ENCODE measurements around the gene NF2.

The NF2 gene

DNA sequence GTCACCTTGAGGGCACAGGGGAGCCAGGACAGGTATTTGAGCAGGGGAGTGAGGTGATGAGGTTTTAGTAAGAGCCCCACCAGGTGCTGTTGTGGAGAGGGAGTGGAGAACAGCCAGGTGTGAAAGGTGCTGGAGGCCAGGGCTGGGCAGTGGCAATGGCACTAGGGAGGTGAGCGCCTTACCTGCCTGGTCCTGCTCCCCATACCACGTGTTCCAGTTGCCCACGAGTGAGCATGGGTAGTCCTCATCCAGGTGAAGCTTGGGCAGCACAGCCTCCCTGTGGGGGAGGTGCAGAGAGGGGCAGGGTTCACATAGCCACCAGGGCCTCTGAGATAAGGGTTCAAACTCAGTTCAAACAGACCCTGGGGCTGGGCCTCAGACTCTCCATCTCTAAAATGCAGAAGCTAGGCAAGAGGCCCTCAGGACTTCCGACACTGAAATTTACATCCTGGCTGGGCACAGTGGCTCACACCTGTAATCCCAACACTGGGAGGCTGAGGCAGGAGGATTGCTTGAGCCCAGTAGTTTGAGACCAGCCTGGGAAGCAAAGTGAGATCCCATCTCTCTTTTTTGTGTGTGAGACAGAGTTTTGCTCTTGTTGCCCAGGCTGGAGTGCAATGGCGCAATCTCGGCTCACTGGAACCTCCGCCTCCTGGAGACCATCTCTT, 34.3 kb upstream of the NF2 start:
- Histone ChIP-seq H3K79me2 (ENCODE audit: control insufficient read depth, low read length) (no peaks in the 10 kb centered on the region), H3K27me3 (ENCODE audit: control insufficient read depth, low read length) (no peaks in the 10 kb centered on the region), H3K9me2 (replicated peaks; ENCODE audit: control insufficient read depth, low read length) (no peaks in the 10 kb centered on the region), H3K9me3 (ENCODE audit: control insufficient read depth, insufficient read depth, low read length) (no peaks in the 10 kb centered on the region), H3K36me3 (ENCODE audit: control insufficient read depth, low read length) (no peaks in the 10 kb centered on the region), H3K27ac (ENCODE audit: low read depth, low read length) (no peak overlapping the region), H3K4me1 (ENCODE audit: control insufficient read depth, low read length) (no peaks in the 10 kb centered on the region), H3F3A (ENCODE audit: control insufficient read depth, insufficient read depth) (no peaks in the 10 kb centered on the region), H3K4me3 (ENCODE audit: low read length) (no peak overlapping the region), H3K4me2 (ENCODE audit: low read length) (no peak overlapping the region), H4K20me1 (ENCODE audit: control insufficient read depth, insufficient read depth, low read depth, low read length) (no peaks in the 10 kb centered on the region)
- TF ChIP-seq, protein P1, sequence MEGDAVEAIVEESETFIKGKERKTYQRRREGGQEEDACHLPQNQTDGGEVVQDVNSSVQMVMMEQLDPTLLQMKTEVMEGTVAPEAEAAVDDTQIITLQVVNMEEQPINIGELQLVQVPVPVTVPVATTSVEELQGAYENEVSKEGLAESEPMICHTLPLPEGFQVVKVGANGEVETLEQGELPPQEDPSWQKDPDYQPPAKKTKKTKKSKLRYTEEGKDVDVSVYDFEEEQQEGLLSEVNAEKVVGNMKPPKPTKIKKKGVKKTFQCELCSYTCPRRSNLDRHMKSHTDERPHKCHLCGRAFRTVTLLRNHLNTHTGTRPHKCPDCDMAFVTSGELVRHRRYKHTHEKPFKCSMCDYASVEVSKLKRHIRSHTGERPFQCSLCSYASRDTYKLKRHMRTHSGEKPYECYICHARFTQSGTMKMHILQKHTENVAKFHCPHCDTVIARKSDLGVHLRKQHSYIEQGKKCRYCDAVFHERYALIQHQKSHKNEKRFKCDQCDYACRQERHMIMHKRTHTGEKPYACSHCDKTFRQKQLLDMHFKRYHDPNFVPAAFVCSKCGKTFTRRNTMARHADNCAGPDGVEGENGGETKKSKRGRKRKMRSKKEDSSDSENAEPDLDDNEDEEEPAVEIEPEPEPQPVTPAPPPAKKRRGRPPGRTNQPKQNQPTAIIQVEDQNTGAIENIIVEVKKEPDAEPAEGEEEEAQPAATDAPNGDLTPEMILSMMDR (IDR thresholded peaks at IDR 0.05; ENCODE audit: low read depth, low read length, poor library complexity, severe bottlenecking): no peak
- TF ChIP-seq EZH2phosphoT487 (IDR thresholded peaks at IDR 0.05; ENCODE audit: borderline replicate concordance, low read length): no peak

GRCh38 chr22:29570456-29570855, 33.0 kb upstream of the NF2 start:
- no peak overlapping the region for H3K4me3 ChIP-seq (ENCODE audit: low read length)
- TF ChIP-seq, protein P1 (IDR thresholded peaks at IDR 0.05; ENCODE audit: low read depth, low read length, poor library complexity, severe bottlenecking): no peak
- TF ChIP-seq EZH2phosphoT487 (IDR thresholded peaks at IDR 0.05; ENCODE audit: borderline replicate concordance, low read length): no peak
- H3K4me2 ChIP-seq (ENCODE audit: low read length): no peak overlapping the region
- no peaks in the 10 kb centered on the region for H3K27me3 ChIP-seq (ENCODE audit: control insufficient read depth, low read length)
- H3K9me3 ChIP-seq (ENCODE audit: control insufficient read depth, insufficient read depth, low read length): no peaks in the 10 kb centered on the region
- no peaks in the 10 kb centered on the region for H3F3A ChIP-seq (ENCODE audit: control insufficient read depth, insufficient read depth)
- H3K4me1 ChIP-seq (ENCODE audit: control insufficient read depth, low read length): no peaks in the 10 kb centered on the region
- no peaks in the 10 kb centered on the region for H4K20me1 ChIP-seq (ENCODE audit: control insufficient read depth, insufficient read depth, low read depth, low read length)
- no peaks in the 10 kb centered on the region for H3K36me3 ChIP-seq (ENCODE audit: control insufficient read depth, low read length)
- H3K79me2 ChIP-seq (ENCODE audit: control insufficient read depth, low read length): no peaks in the 10 kb centered on the region
- H3K9me2 ChIP-seq (replicated peaks; ENCODE audit: control insufficient read depth, low read length): no peaks in the 10 kb centered on the region
- H3K27ac ChIP-seq (ENCODE audit: low read depth, low read length): no peak overlapping the region

GRCh38 chr22:29570912-29571549, 32.4 kb upstream of the NF2 start:
- Histone ChIP-seq H3F3A (ENCODE audit: control insufficient read depth, insufficient read depth) (no peaks in the 10 kb centered on the region), H3K27me3 (ENCODE audit: control insufficient read depth, low read length) (no peaks in the 10 kb centered on the region), H3K36me3 (ENCODE audit: control insufficient read depth, low read length) (no peaks in the 10 kb centered on the region), H3K9me3 (ENCODE audit: control insufficient read depth, insufficient read depth, low read length) (no peaks in the 10 kb centered on the region), H3K4me1 (ENCODE audit: control insufficient read depth, low read length) (no peaks in the 10 kb centered on the region), H3K4me2 (ENCODE audit: low read length) (no peak overlapping the region), H3K79me2 (ENCODE audit: control insufficient read depth, low read length) (no peaks in the 10 kb centered on the region), H4K20me1 (ENCODE audit: control insufficient read depth, insufficient read depth, low read depth, low read length) (no peaks in the 10 kb centered on the region), H3K9me2 (replicated peaks; ENCODE audit: control insufficient read depth, low read length) (no peaks in the 10 kb centered on the region), H3K27ac (ENCODE audit: low read depth, low read length) (no peak overlapping the region), H3K4me3 (ENCODE audit: low read length) (no peak overlapping the region)
- no peak for TF ChIP-seq EZH2phosphoT487 (IDR thresholded peaks at IDR 0.05; ENCODE audit: borderline replicate concordance, low read length)
- TF ChIP-seq, protein P1 (IDR thresholded peaks at IDR 0.05; ENCODE audit: low read depth, low read length, poor library complexity, severe bottlenecking): no peak
